NCI-H2107 treated with DMSO at 0.1 percent for 48 hours (cell line): ENCODE data around the gene MAP1LC3B.

Experiments
- DNase-seq: peaks from one replicate; lab custom pipeline; 2025; ENCODE audit not compliant: unreplicated experiment; lab: John Stamatoyannopoulos, UW

Gene MAP1LC3B

DNA sequence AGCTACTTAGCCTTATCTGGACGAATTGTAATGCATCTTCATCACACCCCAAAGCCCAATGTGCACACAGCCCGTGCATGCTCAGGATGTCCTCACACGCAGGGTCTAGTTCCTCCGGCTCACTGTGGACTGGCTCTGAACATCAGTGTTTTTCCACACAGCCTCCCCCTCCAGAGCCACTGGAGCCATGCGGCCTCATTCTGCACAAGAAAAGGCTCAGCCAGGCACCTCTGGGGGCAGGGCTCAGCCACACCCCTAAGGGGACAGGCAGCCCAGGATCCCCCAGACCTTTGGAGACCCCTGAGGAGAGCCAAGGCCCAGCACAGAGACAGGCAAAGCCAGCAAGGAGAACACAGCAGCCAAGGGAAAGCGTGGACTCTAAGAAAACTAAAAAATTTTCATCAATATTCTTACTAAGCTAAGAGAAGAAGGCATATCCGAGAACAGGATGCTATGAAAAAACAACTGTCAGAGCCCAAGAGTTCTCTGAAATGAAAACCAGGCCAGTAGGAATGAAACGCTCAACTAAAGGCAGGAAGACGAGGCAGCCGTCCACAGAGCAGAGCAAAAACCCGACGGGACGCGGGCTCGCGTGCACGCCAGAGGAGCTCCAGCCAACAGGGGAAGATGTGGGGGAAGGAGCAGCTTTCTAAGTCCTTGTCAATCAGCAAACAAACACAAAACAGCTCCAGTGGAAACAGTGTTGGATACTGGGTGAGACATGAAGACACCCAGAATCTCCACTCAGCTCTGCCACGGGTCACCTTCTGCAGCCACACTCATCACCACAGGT is 34.5 kb downstream of the MAP1LC3B start:
- DNase-seq, result no peak

DNA sequence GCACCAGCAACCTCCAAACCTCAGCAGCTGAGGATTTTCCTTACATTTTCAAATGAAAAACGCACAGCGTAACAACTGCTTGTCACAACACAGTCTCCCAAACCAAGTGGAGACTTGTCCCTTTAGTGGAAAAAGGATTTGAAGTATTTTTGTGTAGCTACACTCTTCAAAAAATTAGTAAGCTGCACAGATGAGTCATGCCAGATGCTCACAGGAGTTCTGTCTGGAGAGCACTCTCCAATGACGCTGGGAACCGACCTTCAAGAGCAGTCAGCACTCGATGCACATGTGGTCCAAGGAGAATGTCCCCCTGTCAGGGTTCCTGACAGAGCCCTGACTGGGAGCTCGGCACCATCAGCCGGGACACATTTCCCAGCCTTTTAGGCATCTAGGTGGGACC is 39.8 kb downstream of the MAP1LC3B start:
- no peak for DNase-seq

DNA sequence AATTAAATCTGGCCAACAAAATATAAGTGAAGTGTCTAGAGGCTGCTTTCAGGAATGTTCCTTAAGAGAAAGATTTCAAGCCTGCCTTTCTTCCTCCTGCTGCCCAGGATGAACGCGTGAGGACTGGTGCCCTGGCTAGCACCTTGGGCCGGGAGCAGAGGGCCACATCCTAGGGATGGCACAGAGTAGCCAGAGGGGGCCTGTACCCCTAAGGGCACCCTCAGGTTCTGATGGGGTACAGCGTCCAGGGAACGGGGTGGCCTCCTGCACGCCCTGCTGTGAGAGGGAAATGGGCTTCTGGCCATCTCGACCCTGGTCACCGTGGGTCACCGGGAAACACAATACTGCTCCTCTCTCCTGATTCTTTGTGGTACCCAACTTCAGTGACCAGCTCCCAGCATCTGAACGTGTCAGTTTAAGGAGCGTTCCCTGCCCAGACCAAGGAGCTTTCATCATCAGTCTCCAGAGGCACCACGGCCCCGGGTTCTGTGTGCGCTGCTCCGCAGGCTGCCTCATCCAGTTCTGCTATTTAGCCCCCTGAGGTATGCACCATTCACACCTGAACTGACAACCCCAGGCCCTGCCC is 40.3 kb downstream of the MAP1LC3B start:
- DNase-seq, result no peak

DNA sequence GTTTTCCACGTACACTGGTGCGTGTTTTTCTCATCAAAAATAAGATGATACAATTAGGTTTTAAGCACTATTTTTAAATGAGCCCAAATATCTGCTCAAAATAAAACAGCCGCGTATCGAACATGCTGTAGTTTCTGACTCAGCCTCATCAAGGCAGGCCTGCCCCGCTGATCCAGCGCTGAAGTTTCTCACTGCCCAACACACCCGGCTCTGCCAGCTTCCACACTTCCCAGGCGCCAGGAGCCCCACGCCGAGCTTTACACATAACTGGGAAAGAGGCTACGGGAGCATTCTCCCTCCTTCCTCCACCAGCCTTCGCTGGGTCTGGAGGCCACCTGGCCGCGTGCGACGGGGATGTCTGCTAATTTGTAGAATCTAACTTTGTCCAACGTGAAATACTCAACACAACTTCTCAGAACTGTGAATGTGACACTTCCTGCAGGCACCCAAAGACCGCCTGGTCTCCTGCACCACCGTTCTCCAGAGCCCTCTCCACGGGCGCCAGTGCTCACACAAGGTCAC is 42.1 kb downstream of the MAP1LC3B start:
- no peak for DNase-seq

DNA sequence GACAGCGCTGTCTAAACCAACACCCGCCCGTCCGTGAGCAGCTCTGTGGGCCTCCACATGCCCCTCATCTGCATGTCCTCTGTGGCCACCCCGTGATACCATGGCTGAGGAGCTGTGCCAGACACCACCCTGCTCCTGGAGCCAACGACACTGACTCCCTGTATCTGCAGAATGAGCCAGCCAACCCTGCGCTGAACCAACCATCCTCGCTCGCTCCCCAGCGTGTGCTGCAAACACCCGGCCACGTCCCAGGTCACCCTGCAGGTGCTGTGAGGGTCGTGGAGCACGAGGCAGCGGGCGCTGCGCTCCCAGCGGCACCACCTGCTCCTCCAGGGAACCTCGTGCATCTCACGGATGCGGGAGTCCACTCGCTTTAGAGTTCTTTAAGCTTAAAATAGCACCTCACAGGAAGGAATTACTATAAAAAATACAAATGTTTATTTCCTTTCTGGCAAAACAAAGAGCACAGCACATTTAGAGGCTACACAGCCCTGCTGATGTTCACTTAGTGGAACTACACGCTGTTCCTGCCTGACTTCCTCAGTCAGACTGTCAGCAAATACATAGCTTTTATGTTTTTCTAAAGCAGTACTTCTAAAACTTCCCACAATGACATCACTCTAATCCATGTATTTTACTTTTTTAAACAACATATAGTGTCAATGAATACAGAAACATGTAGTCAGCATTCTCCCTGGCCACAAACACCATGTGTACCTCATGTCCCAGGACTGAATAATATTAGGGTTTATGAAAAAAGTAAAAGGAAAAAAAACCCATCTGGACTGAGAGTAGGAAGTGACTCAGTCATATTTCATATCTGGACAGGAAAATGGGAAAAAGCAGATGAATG is 43.5 kb downstream of the MAP1LC3B start:
- DNase-seq, result no peak

DNA sequence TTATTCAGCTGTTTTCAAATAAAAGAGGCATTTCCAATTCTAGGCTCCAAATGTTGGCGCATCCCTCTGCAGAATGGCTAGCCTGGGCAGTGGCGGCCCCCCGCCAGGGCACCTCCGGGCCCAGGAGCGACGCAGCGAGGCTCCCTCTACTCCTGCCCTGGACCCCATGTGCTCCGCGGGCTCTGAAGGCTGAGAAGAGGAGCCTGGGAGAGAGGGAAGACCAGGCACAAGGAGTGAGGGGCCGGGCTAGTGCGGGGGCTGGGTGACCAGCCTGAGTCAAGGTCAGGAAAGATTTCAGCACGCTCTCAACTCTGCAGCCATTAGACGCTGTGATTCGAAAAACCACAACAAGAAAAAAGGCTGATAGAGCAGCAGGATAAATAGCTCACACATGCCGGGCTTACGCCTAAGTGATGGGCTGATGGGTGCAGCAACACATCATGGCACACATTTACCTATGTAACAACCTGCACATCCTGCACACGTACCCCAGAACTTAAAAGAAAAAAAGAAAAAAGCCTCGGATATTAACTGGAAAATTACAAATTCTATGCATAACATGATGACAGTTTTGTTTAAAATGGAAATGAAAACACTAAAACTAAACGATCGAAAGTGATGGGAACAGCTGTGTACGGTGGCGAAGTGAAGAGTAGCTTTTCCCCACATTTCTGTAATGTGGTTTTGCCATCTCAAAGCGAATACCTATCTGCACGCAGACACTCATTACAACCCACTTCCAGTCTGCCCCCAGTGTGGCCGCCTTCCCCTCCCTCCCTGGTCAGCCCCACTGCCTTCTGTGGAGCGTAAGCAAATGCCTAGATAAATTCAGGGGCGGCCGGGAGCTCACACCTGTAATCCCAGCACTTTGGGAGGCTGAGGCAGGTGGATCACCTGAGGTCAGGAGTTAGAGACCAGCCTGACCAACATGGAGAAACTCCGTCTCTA is 44.4 kb downstream of the MAP1LC3B start:
- DNase-seq, result no peak

DNA sequence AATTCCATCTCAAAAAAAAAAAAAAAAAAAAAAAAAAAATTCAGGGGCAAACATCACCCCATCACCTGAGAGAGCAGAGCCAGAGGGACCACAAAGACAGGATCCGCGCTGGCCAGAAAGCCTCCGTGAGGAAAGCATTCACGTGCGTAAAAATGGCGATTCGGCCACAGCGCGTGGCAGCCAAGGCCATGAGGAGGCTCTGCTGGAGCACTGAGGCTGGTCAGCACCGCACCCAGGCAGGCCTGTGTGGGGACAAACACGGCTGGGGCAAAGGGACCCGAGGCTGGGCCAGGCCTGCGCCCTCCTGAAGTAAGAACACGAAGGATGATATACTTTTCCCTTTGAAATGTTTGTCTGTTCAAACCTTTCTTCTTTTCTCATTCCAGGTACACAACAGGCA is 45.2 kb downstream of the MAP1LC3B start:
- no peak for DNase-seq

DNA sequence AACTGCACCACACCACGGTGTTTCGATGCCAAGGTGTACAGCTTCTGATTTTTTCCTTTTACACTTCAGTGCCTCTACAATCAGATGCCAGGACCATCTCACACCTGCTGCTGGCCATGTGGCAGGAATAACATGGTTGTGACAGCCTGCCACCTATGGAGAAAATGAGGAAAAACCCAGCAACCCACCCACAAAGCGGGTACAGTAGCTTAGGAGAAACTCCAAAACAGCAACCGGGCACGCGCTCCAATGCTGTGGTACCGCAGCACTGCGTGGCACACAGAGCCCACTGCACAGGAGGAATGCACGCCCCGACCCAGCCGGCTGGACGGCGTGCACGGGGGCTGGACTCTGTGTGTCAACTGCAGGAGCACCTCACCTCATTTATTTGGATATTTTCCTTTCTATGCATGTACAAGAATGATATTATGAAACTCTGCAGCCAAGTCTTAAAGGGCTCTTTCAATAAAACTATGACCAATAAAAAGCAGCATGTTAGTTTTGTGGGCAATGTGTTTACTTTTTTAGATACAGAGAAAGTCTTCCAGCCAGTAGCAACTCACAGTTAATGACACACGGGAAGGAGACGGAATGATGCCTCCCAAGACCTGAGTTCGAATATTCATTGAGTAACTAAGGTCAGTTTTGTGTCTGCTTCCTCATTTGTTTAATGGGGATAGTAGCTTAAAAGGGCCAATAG is 45.9 kb downstream of the MAP1LC3B start:
- no peak for DNase-seq

DNA sequence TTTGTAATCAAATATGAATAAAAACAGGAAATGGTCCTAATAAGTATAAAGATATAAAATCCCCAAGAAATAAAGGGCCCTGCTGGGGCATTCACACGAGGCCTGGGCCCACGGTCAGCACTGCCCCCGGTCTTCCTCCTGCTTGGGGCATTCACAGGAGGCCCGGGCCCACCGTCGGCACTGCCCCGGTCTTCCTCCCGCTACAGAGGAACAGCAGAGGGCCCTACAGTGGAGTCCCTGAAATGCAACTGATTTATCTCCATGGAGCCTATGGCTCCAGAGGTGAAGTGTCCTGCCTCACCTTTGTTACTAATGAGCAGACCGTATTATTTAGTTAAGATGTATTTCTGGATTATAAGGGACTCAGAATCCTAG is 46.5 kb downstream of the MAP1LC3B start:
- DNase-seq, result no peak

DNA sequence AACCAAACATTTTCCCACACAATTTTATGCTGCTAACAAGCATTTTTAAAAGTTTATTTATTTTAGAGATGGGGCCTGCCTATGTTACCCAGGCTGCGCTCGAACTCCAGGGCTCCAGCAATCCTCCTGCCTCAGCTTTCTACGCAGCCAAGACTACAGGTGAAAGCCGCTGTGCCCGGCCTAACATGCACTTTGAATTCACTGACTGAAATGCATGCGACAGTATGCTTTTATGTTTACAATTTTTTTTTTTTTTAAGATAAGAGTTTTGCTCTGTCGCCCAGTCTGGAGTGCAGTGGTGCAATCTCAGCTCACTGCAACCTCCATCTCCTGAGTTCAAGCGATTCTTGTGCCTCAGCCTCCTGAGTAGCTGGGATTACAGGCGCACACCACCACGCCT is 47.8 kb downstream of the MAP1LC3B start:
- no peak for DNase-seq

DNA sequence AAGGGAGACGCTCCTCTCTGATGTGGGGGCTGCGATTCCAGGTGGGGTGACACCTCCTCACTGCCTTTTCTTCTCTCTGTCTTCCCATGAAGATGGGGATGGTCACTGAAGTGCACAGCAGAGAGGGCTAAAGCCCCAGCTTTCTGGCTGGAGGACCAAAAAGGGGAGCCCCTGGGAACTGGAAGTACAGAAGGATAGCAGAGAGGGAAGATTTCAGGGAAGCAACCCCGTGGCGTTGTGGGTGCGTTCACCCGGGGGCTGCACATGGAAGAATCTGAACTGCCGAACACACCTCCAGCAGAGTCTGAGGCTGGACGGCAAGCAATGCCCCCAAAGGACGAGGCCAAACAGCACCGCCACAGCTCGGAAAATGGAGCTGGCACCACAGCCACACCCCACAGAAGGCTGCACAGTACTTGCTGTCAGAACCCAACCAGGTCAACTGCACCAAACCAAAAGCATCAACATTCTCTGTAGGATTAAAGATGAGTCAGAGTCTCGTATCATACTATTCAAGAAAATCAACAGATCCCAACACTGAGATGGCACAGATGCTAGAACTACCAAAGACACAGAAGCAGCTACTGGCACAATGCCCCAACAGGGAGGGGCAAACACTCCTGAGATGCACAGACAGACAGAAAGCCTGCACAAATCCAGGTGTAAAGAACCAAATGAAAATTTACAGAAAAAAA is 49.9 kb downstream of the MAP1LC3B start:
- no peak for DNase-seq

DNA sequence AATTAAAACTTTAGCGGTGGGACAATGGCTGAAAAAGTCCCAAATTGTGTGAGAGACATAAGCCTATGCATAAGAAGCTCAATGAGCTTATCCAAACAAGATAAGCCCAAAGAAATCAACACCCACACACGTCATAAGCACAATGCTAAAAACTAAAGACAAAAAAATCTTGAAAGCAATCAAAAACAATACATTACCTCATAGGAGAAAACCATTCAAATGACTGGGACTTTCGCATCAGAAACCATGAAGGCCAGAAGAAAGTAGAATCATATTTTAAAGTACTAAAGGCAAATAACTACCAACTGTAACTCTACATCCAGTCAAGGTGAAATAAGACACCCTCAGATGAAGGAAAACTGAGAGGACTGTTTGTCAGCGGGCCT is 50.4 kb downstream of the MAP1LC3B start:
- no peak for DNase-seq

DNA sequence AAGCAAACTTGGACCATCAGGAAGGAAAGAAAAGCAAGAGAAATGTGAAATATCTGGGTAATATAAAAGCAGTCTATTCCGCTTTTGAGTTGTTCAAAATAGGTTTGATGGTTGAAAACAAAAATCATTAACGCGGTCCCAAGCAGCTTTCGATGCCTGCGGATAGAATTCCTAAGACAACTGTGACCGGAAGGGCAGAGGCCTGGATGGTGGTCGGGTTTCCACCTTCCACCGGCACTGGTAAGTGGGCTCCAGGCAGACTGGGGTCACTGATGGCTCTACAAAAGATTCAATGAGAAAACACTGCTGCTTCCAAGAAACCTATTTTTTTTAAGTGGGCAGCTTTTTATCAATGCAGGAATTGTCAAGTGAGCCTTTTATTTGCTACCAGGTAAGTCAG is 50.9 kb downstream of the MAP1LC3B start:
- DNase-seq, result no peak

DNA sequence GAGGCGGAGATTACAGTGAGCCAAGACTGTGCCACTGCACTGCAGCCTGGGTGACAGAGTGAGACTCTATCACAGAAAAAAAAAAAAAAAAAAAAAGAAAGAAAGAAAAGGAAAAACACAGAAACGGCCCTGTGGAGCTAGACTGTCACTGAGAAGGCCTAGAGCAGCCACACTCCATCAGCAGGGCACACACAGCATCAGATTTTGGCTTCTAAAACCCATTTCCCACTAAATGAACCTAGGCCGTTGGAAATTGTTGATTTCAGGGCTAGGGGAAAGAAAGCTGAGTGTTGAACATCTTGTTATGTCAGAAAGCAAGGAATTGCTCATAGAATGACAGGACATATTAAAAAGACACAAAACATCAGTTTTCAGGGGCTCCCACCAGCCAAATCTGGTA is 51.8 kb downstream of the MAP1LC3B start:
- no peak for DNase-seq

DNA sequence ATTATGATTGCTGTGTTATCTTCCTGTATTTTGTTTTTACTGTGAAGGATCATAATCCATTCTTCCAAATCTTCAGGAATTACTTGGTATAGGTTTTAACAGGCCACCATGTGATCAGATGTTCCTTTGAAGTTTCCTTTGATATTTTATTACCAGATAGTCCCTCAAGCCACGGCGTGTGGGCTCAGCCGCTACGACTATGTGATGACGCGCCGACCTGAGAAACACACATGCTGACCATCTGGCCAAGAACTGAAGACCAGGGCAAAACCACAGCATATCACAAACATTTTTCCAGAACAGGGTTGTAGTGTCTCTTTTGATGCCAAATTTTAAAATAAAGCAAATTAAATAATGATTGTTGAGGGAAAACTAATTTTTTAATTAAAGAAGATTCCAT is 53.4 kb downstream of the MAP1LC3B start:
- no peak for DNase-seq

DNA sequence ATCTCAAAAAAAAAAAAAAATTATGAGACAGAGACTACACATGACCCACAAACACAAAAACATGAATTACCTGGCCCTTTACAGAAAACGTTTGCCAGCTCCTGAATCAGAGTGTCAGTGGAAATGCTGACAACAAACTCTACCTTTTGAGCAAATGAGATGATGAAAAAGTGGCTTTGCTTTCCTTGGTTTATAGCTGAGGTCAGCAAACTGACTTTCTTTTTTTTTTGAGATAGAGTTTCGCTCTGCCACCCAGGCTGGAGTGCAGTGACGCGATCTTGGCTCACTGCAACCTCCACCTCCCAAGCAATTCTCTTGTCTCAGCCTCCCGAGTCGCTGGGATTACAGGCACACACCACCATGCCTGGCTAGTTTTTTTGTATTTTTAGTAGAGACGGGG is 54.3 kb downstream of the MAP1LC3B start:
- DNase-seq, result no peak

DNA sequence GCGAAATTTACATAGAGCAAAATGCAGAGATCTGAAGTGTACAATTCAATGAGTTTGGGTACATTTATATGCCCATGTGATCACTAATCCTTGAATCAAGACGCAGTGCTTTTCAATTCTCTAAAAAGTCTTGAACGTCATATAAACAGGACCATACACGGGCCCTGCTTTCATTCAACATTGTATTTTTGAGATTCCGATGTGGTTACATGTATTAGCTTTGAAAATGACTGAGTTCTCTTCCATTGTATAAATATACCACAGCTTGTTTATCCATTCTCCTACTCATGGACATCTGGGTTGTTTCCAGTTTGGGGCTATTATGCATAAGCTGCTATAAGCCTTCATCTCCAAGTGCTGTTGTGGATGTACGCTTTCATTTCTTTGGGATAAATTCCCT is 55.2 kb downstream of the MAP1LC3B start:
- DNase-seq, result no peak

DNA sequence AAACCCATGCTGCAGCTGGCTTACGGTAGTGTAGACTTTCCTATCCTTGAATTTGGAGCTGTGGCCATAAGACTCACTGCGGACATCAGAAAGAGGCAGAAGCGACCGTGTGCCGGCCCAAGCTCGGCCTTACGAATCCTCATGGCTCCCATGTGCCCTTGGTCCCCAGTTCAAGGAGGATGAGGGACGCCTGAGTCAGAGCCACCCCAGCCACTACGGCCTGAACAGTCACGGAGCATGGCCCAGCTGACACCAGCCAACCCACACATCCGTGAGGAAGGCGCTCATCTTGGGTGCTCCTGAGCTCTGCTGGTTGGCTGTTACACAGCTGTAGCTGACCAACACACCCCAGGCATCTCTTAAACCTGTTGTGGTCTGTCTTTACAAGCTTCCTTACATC is 56.7 kb downstream of the MAP1LC3B start:
- DNase-seq, result no peak

DNA sequence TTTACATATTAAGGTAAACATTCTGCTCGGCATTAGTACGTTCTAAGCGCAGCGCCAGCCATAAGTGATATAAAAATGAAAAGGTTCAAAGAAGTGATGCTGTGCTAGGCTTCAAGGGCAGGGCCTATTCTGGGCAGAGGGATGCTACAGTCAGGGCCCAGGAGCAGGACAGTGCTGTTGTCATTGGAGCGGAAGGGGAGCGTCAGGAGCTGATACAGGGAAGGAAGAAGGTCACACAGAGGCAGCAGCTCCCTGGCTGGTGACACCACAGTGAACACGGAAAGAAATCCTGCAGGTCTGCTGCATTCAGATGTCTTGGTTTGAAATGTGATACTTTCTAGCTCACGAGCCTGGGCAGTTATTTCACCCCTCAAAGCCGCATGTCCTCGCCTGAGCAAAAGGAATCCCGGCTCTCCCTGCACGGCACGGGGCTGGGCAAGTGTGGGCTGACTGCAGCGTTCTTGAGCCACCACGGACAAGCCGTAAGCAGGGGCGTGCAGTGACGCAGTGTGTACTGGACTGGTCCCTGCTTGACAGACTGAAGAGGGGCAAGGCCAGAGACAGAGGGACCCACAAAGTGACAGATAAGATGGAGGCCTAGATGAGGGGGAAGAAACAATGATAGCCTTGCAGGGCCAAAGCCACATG is 59.6 kb downstream of the MAP1LC3B start:
- DNase-seq, result no peak
